DMS114 treated with DMSO at 0.1 percent for 48 hours (cell line): ENCODE data around the gene TAF6L.
A peak's percentile ranks its signal among the peaks of the same experiment; 100 is the strongest.
"Not testable (repeated sequence)": the region's sequence is repeated elsewhere in the genome, so short reads cannot be mapped to it uniquely, and the experiment has no call there.

Source experiments
- DNase-seq: peaks from one replicate; lab custom pipeline; 2025; ENCODE audit not compliant: unreplicated experiment; lab: John Stamatoyannopoulos, UW

The TAF6L gene, protein sequence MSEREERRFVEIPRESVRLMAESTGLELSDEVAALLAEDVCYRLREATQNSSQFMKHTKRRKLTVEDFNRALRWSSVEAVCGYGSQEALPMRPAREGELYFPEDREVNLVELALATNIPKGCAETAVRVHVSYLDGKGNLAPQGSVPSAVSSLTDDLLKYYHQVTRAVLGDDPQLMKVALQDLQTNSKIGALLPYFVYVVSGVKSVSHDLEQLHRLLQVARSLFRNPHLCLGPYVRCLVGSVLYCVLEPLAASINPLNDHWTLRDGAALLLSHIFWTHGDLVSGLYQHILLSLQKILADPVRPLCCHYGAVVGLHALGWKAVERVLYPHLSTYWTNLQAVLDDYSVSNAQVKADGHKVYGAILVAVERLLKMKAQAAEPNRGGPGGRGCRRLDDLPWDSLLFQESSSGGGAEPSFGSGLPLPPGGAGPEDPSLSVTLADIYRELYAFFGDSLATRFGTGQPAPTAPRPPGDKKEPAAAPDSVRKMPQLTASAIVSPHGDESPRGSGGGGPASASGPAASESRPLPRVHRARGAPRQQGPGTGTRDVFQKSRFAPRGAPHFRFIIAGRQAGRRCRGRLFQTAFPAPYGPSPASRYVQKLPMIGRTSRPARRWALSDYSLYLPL

GRCh38 chr11:62771144-62772021 is at the start of gene TAF6L:
Gene TAF6L, plus strand, starts transcription at chr11:62771396. Its CDS starts 4,388 bp downstream, at chr11:62775784.
- peak; percentile 96 for DNase-seq

- DNase-seq: no peak
Measured at GRCh38 chr11:62721994-62722393, 49.2 kb upstream of the TAF6L start.

GRCh38 chr11:62724171-62724570 is 47.0 kb upstream of the TAF6L start:
- DNase-seq: no peak

GRCh38 chr11:62725646-62726045 is 45.5 kb upstream of the TAF6L start:
- no peak for DNase-seq

DNA sequence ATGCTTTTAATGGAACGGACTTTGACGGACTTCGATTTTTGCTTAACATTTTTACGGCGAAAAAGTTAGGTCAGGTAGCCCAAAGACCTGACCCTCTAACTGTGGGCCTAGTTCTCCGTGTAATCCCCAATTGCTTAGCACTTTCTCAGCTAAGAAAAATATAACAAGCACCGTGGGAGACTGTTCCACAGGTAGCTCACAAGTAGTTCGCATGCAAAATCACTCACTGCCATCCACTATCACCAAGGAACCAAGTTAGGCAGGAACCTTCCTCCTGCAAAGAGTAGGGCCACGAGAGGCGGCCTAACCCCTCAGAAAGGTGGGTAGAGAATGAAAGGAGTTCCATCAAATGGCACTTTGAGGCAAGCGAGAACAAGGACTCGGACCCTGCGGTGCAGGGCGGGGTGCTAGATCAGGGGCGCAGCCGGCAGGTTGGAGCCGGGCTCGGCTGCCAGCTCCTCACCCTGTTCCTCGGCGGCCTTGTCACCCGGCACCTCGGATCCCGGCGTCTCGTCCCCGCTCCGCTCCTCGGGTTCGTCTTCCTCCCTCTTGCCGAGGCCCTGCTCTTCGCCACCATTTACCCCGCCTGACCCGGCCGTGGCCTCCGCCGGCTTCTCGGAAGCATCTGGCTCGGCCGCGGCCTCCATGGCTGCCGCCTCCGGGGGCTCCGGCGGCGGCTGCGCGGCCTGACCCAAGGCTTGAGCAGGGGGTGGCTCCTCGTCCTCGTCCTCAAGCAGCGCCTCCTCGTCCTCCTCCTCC is 44.9 kb upstream of the TAF6L start:
- DNase-seq: no peak

- DNase-seq: no peak
Measured at GRCh38 chr11:62726915-62727164, 44.4 kb upstream of the TAF6L start.

- DNase-seq: peak; percentile 98
Measured at GRCh38 chr11:62727165-62727871, 43.9 kb upstream of the TAF6L start, which contains the start of gene HNRNPUL2. Gene HNRNPUL2, minus strand, starts transcription at chr11:62727457. Its CDS starts 301 bp downstream, at chr11:62727156.

DNA sequence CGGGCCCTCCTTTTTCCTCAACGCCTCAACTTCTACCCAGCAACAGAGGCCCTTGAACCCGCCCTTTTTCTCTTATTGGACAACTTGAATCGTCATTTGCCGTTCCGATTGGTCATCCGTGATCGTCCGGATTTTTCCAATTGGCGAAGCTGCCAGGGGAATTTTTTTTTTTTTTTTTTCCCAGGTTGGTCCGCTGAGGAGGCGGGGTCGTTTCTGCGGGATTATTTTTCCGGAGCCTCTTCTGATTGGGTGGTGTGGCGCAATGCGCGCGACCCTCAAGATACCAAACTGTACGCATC is 43.4 kb upstream of the TAF6L start:
- peak; percentile 99 for DNase-seq

GRCh38 chr11:62728171-62728988 is 42.8 kb upstream of the TAF6L start, which contains the start of gene TTC9C:
Gene TTC9C, plus strand, starts transcription at chr11:62728486. Its CDS starts 363 bp downstream, at chr11:62728849.
- DNase-seq: peak; percentile 92

DNA sequence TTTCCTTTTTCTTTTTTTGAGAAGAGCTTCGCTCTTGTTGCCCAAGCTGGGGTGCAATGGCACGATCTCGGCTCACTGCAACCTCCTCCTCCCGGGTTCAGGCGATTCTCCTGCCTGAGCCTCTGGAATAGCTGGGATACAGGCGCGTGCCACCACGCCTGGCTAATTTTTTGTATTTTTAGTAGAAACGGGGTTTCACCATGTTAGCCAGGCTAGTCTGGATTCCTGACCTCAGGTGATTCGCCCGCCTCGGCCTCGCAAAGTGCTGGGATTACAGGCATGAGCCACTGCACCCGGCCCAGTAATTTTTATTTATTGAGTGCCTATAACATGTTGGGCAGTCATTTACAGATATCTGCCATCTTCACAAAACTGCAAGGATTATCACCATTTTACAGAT is 41.1 kb upstream of the TAF6L start:
- DNase-seq: not testable (repeated sequence)

DNA sequence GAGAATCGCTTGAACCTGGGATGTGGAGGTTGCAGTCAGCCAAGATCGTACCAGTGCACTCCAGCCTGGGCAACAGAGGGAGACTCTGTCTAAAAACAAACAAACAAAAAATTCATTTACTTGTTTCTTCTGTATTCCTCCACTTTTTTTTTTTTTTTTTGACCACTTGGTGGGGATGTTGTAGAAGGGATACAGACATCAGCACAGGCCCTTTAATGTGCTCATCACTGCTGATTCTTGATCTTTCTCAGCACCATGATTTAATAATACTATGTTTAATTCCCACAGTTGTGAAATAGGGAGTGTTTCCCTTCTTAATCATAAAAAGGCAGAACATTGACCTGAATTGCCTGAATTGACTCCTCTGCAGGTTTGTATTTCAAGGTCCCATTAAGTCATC is 38.4 kb upstream of the TAF6L start:
- DNase-seq: peak; percentile 47

DNA sequence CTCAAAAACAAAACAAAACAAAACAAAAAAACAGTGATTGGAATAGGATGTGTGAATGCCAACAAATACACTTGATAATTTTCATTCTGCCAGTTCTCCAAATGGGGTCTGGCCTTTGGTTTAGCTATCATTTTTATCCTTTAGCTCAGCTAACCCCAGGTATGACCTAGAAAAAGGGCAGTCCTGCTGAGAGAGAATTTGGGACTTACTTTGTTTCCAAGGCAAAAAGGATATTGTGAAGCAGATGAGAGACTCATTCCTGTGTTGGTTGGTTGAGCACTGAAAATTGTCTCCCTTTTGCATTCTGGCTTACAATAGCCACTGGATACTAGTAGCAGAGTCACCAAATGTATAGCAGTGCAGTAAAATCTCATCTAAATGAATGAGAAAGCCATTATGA is 34.0 kb upstream of the TAF6L start:
- no peak for DNase-seq

- DNase-seq: no peak
Measured at GRCh38 chr11:62747475-62748160, 23.6 kb upstream of the TAF6L start.

DNA sequence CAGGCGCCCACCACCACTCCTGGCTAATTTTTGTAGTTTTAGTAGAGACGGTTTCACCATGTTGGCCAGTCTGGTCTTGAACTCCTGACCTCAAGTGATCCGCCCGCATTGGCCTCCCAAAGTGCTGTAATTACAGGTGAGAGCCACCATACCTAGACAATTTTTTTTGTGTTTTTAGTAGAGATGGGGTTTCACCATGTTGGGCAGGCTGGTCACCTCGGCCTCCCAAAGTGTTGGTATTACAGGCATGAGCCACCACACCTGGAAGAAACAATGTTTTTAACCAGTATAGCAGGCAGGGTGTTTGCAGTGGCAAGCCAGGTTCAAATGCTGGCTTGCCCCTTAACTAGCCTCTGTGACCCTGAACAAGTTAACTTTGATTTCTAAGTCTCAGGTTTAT is 21.3 kb upstream of the TAF6L start:
- DNase-seq: not testable (repeated sequence)

GRCh38 chr11:62752177-62752785 is 18.9 kb upstream of the TAF6L start:
- no peak for DNase-seq

GRCh38 chr11:62752994-62753735 is 18.0 kb upstream of the TAF6L start:
- DNase-seq: no peak

DNA sequence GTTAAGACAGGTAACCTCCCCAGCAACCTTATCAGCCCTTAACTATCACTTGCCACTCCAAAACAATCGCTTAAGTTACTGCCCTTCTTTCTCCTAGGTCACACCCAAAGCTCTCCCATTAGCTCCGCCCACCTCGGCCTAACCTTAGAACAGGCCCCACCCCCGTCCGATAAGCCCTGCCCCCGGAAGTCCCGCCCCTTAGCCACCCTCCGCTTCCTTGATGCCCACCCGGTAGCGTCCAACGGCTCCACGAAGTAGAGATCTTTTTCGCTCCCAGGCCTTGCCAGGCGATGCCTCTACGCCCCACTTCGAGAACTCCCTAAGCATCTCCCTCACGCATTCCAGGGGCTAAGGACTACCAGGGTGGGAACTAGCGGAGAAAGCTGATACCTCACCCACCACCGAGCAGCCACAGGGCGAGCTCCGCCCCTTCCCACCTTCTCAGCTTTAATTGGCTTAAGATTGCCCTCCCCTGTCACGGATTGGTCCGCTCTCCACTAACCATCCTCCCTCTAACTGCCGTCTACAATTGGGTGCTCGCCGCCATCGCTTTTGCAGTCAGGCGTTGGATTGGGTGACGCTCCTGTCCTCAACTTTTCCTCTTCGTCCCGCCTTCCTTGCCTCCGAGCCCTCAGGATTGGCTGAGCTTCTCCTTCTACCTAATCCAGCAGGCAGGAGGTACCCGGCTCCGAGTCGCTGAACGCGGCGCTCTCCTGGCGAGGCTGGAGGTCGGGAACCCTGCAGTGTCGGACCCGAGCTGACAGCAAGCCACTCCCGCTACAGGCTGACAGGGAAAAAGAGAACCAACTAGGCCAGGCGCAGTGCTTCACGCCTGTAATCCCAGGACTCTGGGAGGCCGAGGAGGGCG is 17.2 kb upstream of the TAF6L start, which contains the start of gene ZBTB3:
Gene ZBTB3 (minus strand): TSS at position 425 of the 868 bp plus-strand sequence. CDS start 496 bp downstream, outside the sequence.
- peak; percentile 99 for DNase-seq
